GM12872 (cell line): ENCODE measurements around the gene SPAST.

Source experiments
- CTCF ChIP-seq: IDR thresholded peaks from 3 replicates; pipeline ENCODE4 v1.5.1; 2011; ENCODE audit warnings: low read depth, mild to moderate bottlenecking, low read length, moderate library complexity; ENCODE audit not compliant: insufficient read depth

Gene SPAST

GRCh38 chr2:32161296-32161695 lies 97.9 kb downstream of the SPAST start:
- no peak for TF ChIP-seq CTCF

- TF ChIP-seq CTCF: no peak
Measured at GRCh38 chr2:32166115-32166574, 102.8 kb downstream of the SPAST start.

GRCh38 chr2:32168513-32168912 lies 105.2 kb downstream of the SPAST start:
- TF ChIP-seq CTCF: no peak

GRCh38 chr2:32172870-32173269 lies 109.5 kb downstream of the SPAST start:
- no peak for TF ChIP-seq CTCF

- no peak for TF ChIP-seq CTCF
Measured at GRCh38 chr2:32182667-32183066, 119.3 kb downstream of the SPAST start.

- TF ChIP-seq CTCF: no peak
Measured at GRCh38 chr2:32189011-32189410, 125.7 kb downstream of the SPAST start.

GRCh38 chr2:32192418-32192817 lies 129.1 kb downstream of the SPAST start:
- no peak for TF ChIP-seq CTCF

- TF ChIP-seq CTCF: no peak
Measured at GRCh38 chr2:32200814-32201213, 137.5 kb downstream of the SPAST start.
